ENCODE data around the gene SLC12A6.
"Not testable (repeated sequence)": the region's sequence is repeated elsewhere in the genome, so short reads cannot be mapped to it uniquely, and the experiment has no call there.

DNA sequence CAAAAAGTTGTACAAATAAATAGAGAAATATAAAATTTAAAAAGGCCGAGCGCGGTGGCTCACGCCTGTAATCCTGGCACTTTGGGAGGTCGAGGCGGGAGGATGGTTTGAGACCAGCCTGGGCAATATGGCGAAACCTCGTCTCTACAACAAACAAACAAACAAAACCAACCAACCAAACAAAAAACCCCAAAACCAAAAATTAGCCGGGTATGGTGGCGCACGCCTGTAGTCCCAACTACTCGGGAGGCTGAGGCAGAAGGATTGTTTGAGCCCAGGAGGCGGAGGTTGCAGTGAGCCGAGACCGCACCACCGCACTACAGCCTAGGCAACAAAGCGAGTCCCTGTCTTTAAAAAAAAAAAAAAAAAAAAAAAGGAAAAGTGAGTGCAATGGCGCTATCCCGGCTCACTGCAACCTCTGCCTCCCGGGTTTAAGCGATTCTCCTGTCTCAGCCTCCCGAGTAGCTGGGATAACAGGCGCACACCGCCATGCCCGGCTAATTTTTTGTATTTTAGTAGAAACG is 4.7 kb upstream of the SLC12A6 start:
- not testable (repeated sequence) for TF ChIP-seq ZNF274 (IDR thresholded peaks at IDR 0.05; ENCODE audit: low read depth, low read length); YY1 (IDR thresholded peaks at IDR 0.05; ENCODE audit: insufficient read depth, insufficient read length)
